ENCODE measurements around the gene NELL1. TPM values are rescaled to one million over a fixed set of nuclear protein-coding genes. Genes with fewer than 3 reads are reported as not detected.

The NELL1 gene
- total and polyA plus RNA-seq, 12 donors: 0.11 to 0.39 (median 0.24) TPM; not detected in 9

DNA sequence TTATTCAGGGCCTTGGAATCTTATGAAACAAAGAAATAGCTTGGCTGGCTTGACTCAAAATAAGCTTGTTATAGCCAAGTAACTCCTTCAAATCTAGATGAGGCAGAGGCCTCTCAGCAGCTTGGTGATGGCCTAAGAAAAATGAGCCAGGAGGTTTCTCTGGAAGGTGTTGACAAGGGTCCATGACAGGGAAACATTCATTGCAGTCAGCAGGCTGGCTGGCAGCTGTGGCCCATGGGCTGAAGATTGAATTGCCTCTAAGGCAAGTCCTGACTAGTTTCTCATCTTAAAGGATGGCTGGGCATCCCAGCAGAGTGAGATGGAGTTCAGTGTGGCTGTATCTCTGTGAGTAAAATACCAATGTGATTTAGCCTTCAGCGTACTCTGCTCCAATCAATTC is 441.0 kb downstream of the NELL1 start:
- Histone ChIP-seq H3K27me3 (no peaks in the 10 kb centered on the region), H3K4me3 (no peak overlapping the region), H3K27ac (no peak overlapping the region), H3K9me3 (replicated peaks in 1 of 3) (no peaks in the 10 kb centered on the region), H3K36me3 (replicated peaks in 1 of 2) (no peaks in the 10 kb centered on the region), H3K4me1 (replicated peaks in 1 of 2) (no peaks in the 10 kb centered on the region)
- intact Hi-C loops (cut with DNase I): no loop called here
- no peak for DNase-seq
- 73 to 95% (median 88%) methylated on average over 1 of the region's 1 CpG for WGBS, 4 donors
- no peak for TF ChIP-seq POLR2A (IDR thresholded peaks at IDR 0.05)
- TF ChIP-seq, protein P1, sequence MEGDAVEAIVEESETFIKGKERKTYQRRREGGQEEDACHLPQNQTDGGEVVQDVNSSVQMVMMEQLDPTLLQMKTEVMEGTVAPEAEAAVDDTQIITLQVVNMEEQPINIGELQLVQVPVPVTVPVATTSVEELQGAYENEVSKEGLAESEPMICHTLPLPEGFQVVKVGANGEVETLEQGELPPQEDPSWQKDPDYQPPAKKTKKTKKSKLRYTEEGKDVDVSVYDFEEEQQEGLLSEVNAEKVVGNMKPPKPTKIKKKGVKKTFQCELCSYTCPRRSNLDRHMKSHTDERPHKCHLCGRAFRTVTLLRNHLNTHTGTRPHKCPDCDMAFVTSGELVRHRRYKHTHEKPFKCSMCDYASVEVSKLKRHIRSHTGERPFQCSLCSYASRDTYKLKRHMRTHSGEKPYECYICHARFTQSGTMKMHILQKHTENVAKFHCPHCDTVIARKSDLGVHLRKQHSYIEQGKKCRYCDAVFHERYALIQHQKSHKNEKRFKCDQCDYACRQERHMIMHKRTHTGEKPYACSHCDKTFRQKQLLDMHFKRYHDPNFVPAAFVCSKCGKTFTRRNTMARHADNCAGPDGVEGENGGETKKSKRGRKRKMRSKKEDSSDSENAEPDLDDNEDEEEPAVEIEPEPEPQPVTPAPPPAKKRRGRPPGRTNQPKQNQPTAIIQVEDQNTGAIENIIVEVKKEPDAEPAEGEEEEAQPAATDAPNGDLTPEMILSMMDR (IDR thresholded peaks at IDR 0.05): no peak

DNA sequence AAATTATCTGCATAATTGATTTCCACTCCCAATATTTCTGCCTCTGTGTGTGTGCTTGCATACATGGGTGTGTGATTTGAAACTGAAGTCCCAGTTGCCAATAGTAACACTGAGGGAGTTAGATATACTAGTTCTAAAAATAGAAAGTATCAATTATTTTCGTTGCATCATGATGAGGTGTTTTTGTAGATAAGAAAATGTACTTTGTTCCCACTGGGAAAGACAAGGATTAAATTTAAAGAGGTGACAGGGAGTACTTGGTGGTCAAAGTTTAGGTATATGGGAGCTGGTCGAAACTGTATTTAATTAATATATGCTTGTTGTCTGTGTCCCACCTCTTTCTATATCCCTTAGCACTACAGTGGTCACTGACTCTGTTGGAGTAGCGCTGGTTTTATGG is 444.5 kb downstream of the NELL1 start:
- H3K4me1 ChIP-seq (replicated peaks in 1 of 2): no peaks in the 10 kb centered on the region
- no peak for DNase-seq
- H3K27ac ChIP-seq: no peak overlapping the region
- no peaks in the 10 kb centered on the region for H3K27me3 ChIP-seq
- 58 to 69% (median 60%) methylated on average over 3 of the region's 3 CpGs for WGBS, 4 donors
- H3K36me3 ChIP-seq (replicated peaks in 1 of 2): no peaks in the 10 kb centered on the region
- no peaks in the 10 kb centered on the region for H3K9me3 ChIP-seq (replicated peaks in 1 of 3)
- H3K4me3 ChIP-seq: no peak overlapping the region
- TF ChIP-seq POLR2A (IDR thresholded peaks at IDR 0.05): no peak
- TF ChIP-seq, protein P1 (IDR thresholded peaks at IDR 0.05): no peak
- intact Hi-C loops (cut with DNase I): no loop called here

DNA sequence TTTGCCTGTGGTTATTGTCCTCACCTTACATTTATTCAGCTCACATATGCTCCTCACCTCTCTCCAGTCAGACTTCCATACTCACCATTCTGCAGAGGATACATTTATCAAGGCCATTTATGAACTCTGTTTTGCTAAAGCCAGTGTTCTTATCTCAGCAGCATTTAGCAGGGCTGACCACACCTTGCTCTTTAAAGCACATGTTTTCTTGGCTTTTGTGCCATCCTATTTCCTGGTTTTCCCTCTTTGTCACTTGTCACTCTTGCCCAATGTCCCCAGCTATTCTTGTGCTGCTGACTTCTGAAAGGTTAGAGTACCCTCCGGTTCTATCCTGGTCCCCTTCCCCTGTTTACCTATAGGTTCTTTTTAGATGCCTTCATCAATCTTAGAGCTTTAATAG is 446.6 kb downstream of the NELL1 start:
- intact Hi-C loops (cut with DNase I): no loop called here
- no peak for TF ChIP-seq POLR2A (IDR thresholded peaks at IDR 0.05)
- TF ChIP-seq, protein P1 (IDR thresholded peaks at IDR 0.05): no peak
- no peak for DNase-seq
- no peaks in the 10 kb centered on the region for H3K9me3 ChIP-seq (replicated peaks in 1 of 3)
- no peaks in the 10 kb centered on the region for H3K4me1 ChIP-seq (replicated peaks in 1 of 2)
- H3K36me3 ChIP-seq (replicated peaks in 1 of 2): no peaks in the 10 kb centered on the region
- H3K4me3 ChIP-seq: no peak overlapping the region
- no peak overlapping the region for H3K27ac ChIP-seq
- WGBS, 4 donors: 72 to 87% (median 82%) methylated on average over 1 of the region's 1 CpG
- H3K27me3 ChIP-seq: no peaks in the 10 kb centered on the region

DNA sequence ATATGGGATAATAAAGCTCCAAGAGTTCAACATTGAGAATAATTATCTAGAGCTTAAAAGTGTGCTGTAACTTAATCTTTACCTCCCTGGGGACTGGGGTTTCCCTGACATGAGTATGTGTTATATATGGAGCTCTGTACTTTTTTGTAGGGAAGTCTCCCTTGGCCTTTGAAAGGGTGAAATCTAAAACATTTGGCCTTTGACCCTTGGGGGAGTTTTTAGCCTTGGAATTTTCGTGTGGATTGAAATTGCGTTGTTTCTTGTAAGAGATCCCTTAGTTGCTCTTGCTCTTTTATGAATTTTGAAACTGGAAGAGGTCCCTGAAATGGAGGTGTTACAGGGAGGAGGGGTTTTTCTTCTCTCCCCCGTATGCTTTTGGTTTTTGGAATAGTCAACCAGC is 450.0 kb downstream of the NELL1 start:
- Histone ChIP-seq H3K27ac (no peak overlapping the region), H3K27me3 (no peaks in the 10 kb centered on the region), H3K36me3 (replicated peaks in 1 of 2) (no peaks in the 10 kb centered on the region), H3K4me1 (replicated peaks in 1 of 2) (no peaks in the 10 kb centered on the region), H3K9me3 (replicated peaks in 1 of 3) (no peaks in the 10 kb centered on the region), H3K4me3 (no peak overlapping the region)
- 18 to 29% (median 26%) methylated on average over 3 of the region's 3 CpGs for WGBS, 4 donors
- DNase-seq: no peak
- TF ChIP-seq, protein P1 (IDR thresholded peaks at IDR 0.05): no peak
- no peak for TF ChIP-seq POLR2A (IDR thresholded peaks at IDR 0.05)
- intact Hi-C loops (cut with DNase I): no loop called here

Measured in adrenal gland (tissue), 12 donors.